ENCODE results near the gene ALKBH5. TPM values are rescaled to one million over a fixed set of nuclear protein-coding genes. Genes with fewer than 3 reads are reported as not detected.

ALKBH5 gene
- polyA plus RNA-seq, 2 of the 4 experiments (the other 2 are of a cell fraction): 57.9 to 105 TPM

DNA sequence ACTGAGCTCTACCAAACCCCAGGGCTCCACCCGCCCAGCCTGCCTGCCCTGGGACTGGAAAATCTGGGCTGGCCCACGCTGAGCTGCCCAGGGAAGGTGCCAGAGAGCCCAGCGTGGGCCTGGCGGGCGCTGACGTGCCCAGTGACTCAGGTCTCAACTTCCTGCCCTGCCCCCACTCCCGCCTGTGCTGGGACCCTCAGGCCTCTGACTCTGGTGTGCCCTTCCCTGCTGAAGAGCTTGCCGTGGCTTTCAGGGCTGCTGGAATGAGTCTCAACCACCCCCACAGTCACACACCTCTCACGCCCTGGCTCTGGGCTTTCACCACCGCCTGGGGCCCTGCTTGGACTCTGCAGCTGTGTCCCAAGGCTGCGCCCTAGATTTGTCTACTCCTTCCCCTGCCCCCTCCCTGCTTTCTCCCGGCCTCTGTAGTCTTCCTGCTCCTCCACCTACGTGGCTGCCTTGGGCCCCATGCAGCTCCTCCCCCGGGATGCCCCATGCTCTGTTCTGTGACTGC is 52.2 kb downstream of the ALKBH5 start:
- no peak for FAIRE-seq

DNA sequence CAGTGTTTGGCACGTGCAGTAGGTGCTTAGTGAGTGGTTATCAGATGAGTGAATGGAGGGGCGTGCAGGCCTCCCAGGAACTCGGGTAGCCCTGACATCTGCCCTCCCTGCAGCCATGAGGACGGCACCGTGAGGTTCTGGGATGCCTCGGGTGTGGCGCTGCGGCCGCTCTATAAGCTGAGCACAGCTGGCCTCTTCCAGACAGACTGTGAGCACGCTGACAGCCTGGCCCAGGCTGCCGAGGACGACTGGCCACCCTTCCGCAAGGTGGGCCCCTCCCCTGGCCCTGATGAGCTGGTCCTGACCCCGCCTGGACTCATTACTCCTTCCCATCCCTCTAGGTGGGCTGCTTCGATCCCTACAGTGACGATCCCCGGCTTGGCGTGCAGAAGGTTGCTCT is 52.9 kb downstream of the ALKBH5 start:
- DNase-seq (ENCODE audit: low read depth in 1 of 2, low spot score in 1 of 2) (no peak), ATAC-seq (no peak), FAIRE-seq (no peak)
- 85% methylated on average over 18 of the region's 18 CpGs for WGBS (ENCODE audit: missing lambda C conversion rate)
- CTCF ChIA-PET: interaction anchor here (1.3 to 12.1 kb wide), 5 partner anchors 10 to 95 kb away, joined by 3 to 103 read pairs (median 5); no protein-coding TSS in a partner anchor
- no peak overlapping the region for H3K4me2 ChIP-seq
- H3K27ac ChIP-seq: no peak overlapping the region
- no peak for TF ChIP-seq NR3C1 (IDR thresholded peaks at IDR 0.05)
- TF ChIP-seq, protein P1, sequence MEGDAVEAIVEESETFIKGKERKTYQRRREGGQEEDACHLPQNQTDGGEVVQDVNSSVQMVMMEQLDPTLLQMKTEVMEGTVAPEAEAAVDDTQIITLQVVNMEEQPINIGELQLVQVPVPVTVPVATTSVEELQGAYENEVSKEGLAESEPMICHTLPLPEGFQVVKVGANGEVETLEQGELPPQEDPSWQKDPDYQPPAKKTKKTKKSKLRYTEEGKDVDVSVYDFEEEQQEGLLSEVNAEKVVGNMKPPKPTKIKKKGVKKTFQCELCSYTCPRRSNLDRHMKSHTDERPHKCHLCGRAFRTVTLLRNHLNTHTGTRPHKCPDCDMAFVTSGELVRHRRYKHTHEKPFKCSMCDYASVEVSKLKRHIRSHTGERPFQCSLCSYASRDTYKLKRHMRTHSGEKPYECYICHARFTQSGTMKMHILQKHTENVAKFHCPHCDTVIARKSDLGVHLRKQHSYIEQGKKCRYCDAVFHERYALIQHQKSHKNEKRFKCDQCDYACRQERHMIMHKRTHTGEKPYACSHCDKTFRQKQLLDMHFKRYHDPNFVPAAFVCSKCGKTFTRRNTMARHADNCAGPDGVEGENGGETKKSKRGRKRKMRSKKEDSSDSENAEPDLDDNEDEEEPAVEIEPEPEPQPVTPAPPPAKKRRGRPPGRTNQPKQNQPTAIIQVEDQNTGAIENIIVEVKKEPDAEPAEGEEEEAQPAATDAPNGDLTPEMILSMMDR (IDR thresholded peaks at IDR 0.05): no peak
- H3K9me3 ChIP-seq: no peaks in the 10 kb centered on the region
- POLR2A ChIA-PET: no interaction called here
- H3K4me3 ChIP-seq: no peak overlapping the region
- H3K4me1 ChIP-seq: peaks cover 6% of the 10 kb centered on the region; the same call in 1 of the 3 replicates

More for the DNA sequence above, 52.2 kb downstream of the ALKBH5 start:
- Histone ChIP-seq H3K4me2 (no peak overlapping the region), H3K9me3 (no peaks in the 10 kb centered on the region), H3K27ac (peak overlapping the region in 1 of 2 experiments; percentile 52; a peak in 2 of 6 replicates), H3K4me3 (no peak overlapping the region), H3K4me1 (peaks cover 6% of the 10 kb centered on the region; the same call in 1 of the 3 replicates)
- ChIA-PET POLR2A (no interaction called here), CTCF (interaction anchor here (0.5 to 12.1 kb wide), 7 partner anchors 9 to 1433 kb away, joined by 3 to 103 read pairs (median 4); no protein-coding TSS in a partner anchor)
- ATAC-seq: peak in 1 of 2 experiments; percentile 15; a peak in 3 of 6 replicates
- no peak for DNase-seq (ENCODE audit: low read depth in 1 of 2, low spot score in 1 of 2)
- no peak for TF ChIP-seq BHLHE40 (IDR thresholded peaks at IDR 0.05; ENCODE audit: low read depth, low read length)
- TF ChIP-seq KDM1A (IDR thresholded peaks at IDR 0.05; ENCODE audit: low read depth): no peak
- no peak for TF ChIP-seq TP53 (CRISPR knock-in tag; IDR thresholded peaks at IDR 0.05)
- TF ChIP-seq RCOR1 (IDR thresholded peaks at IDR 0.05; ENCODE audit: low read depth, low read length): no peak
- TF ChIP-seq POLR2AphosphoS2 (conservative IDR thresholded peaks at IDR 0.05; ENCODE audit: low read length): no peak
- no peak for TF ChIP-seq ZNF302 (CRISPR knock-in tag; IDR thresholded peaks at IDR 0.05)
- TF ChIP-seq RAD21 (conservative IDR thresholded peaks at IDR 0.05 in 1 of 2, IDR thresholded peaks at IDR 0.05 in 1 of 2): no peak
- no peak for TF ChIP-seq EHF (CRISPR knock-in tag; IDR thresholded peaks at IDR 0.05)
- TF ChIP-seq HEYL (CRISPR knock-in tag; IDR thresholded peaks at IDR 0.05): no peak
- no peak for TF ChIP-seq HOXB5 (CRISPR knock-in tag; IDR thresholded peaks at IDR 0.05)
- TF ChIP-seq MYC (IDR thresholded peaks at IDR 0.05; ENCODE audit: borderline replicate concordance, low read length): no peak
- TF ChIP-seq ESRRA (IDR thresholded peaks at IDR 0.05; ENCODE audit: borderline replicate concordance, low read length): no peak
- 62% methylated on average over 14 of the region's 14 CpGs for WGBS (ENCODE audit: missing lambda C conversion rate)

DNA sequence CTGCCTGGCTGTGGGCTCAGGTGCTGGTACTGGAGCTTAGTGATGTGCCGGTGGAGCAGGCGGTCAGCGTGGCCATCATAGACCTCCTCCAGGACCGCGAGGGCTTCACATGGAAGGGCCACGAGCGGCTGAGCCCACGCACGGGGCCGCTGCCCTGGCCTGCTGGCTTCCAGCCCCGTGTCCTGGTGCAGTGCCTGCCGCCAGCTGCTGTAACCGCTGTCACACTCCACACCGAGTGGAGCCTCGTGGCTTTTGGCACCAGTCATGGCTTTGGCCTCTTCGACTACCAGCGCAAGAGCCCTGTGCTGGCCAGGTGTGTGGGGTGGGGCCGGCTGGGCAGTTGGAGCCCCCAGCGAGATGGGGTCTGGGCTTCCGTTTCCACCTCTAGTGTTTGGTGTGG is 53.8 kb downstream of the ALKBH5 start:
- ChIA-PET POLR2A (no interaction called here), CTCF (interaction anchor here (1.9 to 12.1 kb wide), 3 partner anchors 11 to 21 kb away, joined by 4 to 103 read pairs (median 11); no protein-coding TSS in a partner anchor)

More for the DNA sequence above, 53.8 kb downstream of the ALKBH5 start:
- DNase-seq (ENCODE audit: low read depth in 1 of 2, low spot score in 1 of 2) (no peak), ATAC-seq (no peak), FAIRE-seq (no peak)
- Histone ChIP-seq H3K4me3 (no peak overlapping the region), H3K4me1 (peaks cover 6% of the 10 kb centered on the region; the same call in 1 of the 3 replicates), H3K9me3 (no peaks in the 10 kb centered on the region), H3K4me2 (no peak overlapping the region), H3K27ac (no peak overlapping the region)
- 94% methylated on average over 20 of the region's 20 CpGs for WGBS (ENCODE audit: missing lambda C conversion rate)
- TF ChIP-seq, protein P2, sequence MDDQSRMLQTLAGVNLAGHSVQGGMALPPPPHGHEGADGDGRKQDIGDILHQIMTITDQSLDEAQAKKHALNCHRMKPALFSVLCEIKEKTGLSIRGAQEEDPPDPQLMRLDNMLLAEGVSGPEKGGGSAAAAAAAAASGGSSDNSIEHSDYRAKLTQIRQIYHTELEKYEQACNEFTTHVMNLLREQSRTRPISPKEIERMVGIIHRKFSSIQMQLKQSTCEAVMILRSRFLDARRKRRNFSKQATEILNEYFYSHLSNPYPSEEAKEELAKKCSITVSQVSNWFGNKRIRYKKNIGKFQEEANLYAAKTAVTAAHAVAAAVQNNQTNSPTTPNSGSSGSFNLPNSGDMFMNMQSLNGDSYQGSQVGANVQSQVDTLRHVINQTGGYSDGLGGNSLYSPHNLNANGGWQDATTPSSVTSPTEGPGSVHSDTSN (IDR thresholded peaks at IDR 0.05): no peak
- TF ChIP-seq GATA3 (IDR thresholded peaks at IDR 0.05; ENCODE audit: borderline replicate concordance) (no peak), EHF (CRISPR knock-in tag; IDR thresholded peaks at IDR 0.05) (no peak), HDAC2 (IDR thresholded peaks at IDR 0.05) (no peak), EHMT2 (IDR thresholded peaks at IDR 0.05; ENCODE audit: low read depth) (no peak), KDM5A (IDR thresholded peaks at IDR 0.05) (no peak), ZNF302 (CRISPR knock-in tag; IDR thresholded peaks at IDR 0.05) (no peak)
